HepG2 (cell line): ENCODE data around the gene WTAP. TPM values are rescaled to one million over a fixed set of nuclear protein-coding genes. Genes with fewer than 3 reads are reported as not detected.

Experiments
- CAMTA2 ChIP-seq: sonication (generic); formaldehyde crosslinking; IDR thresholded peaks from 2 replicates; pipeline ENCODE4 v1.4.0; 2020; ENCODE audit warnings: mild to moderate bottlenecking, missing genetic modification reagents, borderline replicate concordance
- CBFB ChIP-seq: sonication (generic); formaldehyde crosslinking; IDR thresholded peaks from 2 replicates; pipeline ENCODE4 v1.4.0; 2020; ENCODE audit warnings: missing genetic modification reagents
- CREM ChIP-seq, 2 experiments: sonication (generic) in 1 of 2; formaldehyde crosslinking in 1 of 2; IDR thresholded peaks; 2 replicates each; pipeline versions ENCODE4 v1.4.0 to v1.6.1; 2016 to 2020; ENCODE audit warnings: antibody characterized with exemption in 1 of 2, mild to moderate bottlenecking in 1 of 2, missing genetic modification reagents in 1 of 2
- DR1 ChIP-seq: sonication (generic); formaldehyde crosslinking; IDR thresholded peaks from 2 replicates; pipeline ENCODE4 v1.8.0; 2021; ENCODE audit warnings: mild to moderate bottlenecking, missing genetic modification reagents, inconsistent platforms
- ETV6 ChIP-seq: sonication (generic); formaldehyde crosslinking; conservative IDR thresholded peaks from 2 replicates; pipeline ENCODE4 v1.4.0; 2020; ENCODE audit warnings: missing genetic modification reagents
- IKZF4 ChIP-seq: sonication (generic); formaldehyde crosslinking; IDR thresholded peaks from 2 replicates; pipeline ENCODE4 v1.5.1; 2020; ENCODE audit warnings: borderline replicate concordance, mild to moderate bottlenecking, low read depth, missing genetic modification reagents; ENCODE audit errors: not compliant biosample characterization
- MED1 ChIP-seq: sonication (generic); formaldehyde crosslinking; IDR thresholded peaks from 2 replicates; pipeline ENCODE4 v1.4.0; 2020; ENCODE audit warnings: missing genetic modification reagents
- TOE1 ChIP-seq: sonication (generic); formaldehyde crosslinking; IDR thresholded peaks from 2 replicates; pipeline ENCODE4 v1.4.0; 2020; ENCODE audit warnings: mild to moderate bottlenecking, missing genetic modification reagents
- ZBTB21 ChIP-seq: sonication (generic); formaldehyde crosslinking; IDR thresholded peaks from 2 replicates; pipeline ENCODE4 v1.4.0; 2020; ENCODE audit warnings: missing genetic modification reagents
- ZFP41 ChIP-seq: sonication (generic); formaldehyde crosslinking; IDR thresholded peaks from 2 replicates; pipeline ENCODE4 v1.4.0; 2020; ENCODE audit warnings: mild to moderate bottlenecking, missing genetic modification reagents, borderline replicate concordance
- ZNF549 ChIP-seq: sonication (generic); formaldehyde crosslinking; IDR thresholded peaks from 2 replicates; pipeline ENCODE4 v1.5.0; 2020; ENCODE audit warnings: missing genetic modification reagents
- polyA plus RNA-seq, 8 experiments: library from polyadenylated mRNA; depleted of rRNA in 3 of 8; stranded (reverse) in 7 of 8; unstranded in 1 of 8; fragments of >200 nt; fragmentation: Illumina TruSeq in 4 of 8; extraction: Trizol in 4 of 8; gene quantifications; 2 replicates each; pipeline versions ENCODE4 v1.2.1 to v1.2.3, GENCODE V29; 2011 to 2016; ENCODE audit warnings: low read depth in 4 of 8, missing spikeins in 1 of 8, mixed read lengths in 1 of 8; ENCODE audit not compliant: insufficient read depth in 1 of 8
- total RNA-seq, 5 experiments: library from RNA; depleted of rRNA; stranded (reverse); fragments of >200 nt; fragmentation: Illumina TruSeq; extraction: Trizol; gene quantifications; 2 replicates each; pipeline ENCODE4 v1.2.3, GENCODE V29; 2016; ENCODE audit warnings: low read depth in 1 of 5
- TF ChIP-seq, protein P1 (sequence below), 2 experiments: sonication (generic) in 1 of 2; formaldehyde crosslinking in 1 of 2; IDR thresholded peaks; 2 replicates each; pipeline versions ENCODE4 v1.4.0 to v1.6.1; 2018 to 2020; ENCODE audit warnings: missing genetic modification reagents in 2 of 2, borderline replicate concordance in 1 of 2, low read depth in 1 of 2, mild to moderate bottlenecking in 1 of 2, missing biosample characterization in 1 of 2
- TF ChIP-seq, protein P2 (sequence below): sonication (generic); formaldehyde crosslinking; IDR thresholded peaks from 2 replicates; pipeline ENCODE4 v1.4.0; 2020; ENCODE audit warnings: missing genetic modification reagents
- TF ChIP-seq, protein P3 (sequence below): sonication (generic); formaldehyde crosslinking; IDR thresholded peaks from 2 replicates; pipeline ENCODE4 v1.5.0; 2020; ENCODE audit warnings: mild to moderate bottlenecking, missing genetic modification reagents, moderate library complexity
- TF ChIP-seq, protein P4 (sequence below): sonication (generic); formaldehyde crosslinking; IDR thresholded peaks from 2 replicates; pipeline ENCODE4 v1.4.0; 2020; ENCODE audit warnings: missing genetic modification reagents, borderline replicate concordance

The WTAP gene
- total and polyA plus RNA-seq, 2 of the 13 experiments (the other 11 are each of a cell fraction or from before 2014, with no cell fraction given) = 31.6 to 167 TPM

DNA sequence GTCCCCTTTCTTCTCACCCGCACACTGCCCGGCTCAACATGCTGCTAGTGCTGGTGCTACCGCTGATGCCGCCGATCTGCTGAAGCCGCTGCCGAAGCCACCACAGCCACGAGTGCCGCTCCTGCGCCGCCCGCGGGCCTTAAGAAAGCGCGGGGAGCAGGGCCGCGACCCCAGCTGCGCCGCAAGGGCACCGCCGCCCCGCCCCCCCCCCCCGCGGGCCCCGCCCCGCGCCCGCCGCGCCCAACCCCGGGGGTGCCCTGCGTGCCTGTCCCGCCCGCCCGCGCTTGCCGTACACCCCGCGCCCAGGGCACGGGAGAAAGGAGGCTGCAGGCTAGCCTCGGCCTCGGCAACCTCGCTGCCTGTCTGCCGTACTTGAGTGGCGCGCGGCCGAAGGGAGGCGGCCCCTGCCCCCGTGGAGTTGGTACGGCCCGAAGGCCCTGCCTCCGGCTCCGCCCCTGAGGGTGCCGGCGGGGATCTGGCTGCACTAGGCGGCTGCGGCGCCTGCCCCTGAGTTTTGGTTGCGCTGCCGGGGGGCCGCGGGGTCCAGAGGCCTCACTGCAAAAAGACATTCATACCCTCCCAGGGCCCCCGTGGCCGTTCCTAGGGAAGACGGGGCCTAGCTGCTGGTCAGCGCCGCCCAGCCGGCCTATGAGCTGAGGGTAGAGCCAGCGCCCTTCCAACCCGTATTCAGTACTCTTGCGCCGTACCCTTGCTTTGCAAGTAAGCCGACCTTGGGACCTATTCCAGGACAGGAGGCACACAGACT lies 34.0 kb upstream of the WTAP start, which contains the start of gene SOD2 (continued):
- TF ChIP-seq, protein P1, sequence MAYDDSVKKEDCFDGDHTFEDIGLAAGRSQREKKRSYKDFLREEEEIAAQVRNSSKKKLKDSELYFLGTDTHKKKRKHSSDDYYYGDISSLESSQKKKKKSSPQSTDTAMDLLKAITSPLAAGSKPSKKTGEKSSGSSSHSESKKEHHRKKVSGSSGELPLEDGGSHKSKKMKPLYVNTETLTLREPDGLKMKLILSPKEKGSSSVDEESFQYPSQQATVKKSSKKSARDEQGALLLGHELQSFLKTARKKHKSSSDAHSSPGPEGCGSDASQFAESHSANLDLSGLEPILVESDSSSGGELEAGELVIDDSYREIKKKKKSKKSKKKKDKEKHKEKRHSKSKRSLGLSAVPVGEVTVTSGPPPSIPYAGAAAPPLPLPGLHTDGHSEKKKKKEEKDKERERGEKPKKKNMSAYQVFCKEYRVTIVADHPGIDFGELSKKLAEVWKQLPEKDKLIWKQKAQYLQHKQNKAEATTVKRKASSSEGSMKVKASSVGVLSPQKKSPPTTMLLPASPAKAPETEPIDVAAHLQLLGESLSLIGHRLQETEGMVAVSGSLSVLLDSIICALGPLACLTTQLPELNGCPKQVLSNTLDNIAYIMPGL (CRISPR knock-in tag; IDR thresholded peaks at IDR 0.05; ENCODE audit: borderline replicate concordance in 1 of 2, low read depth in 1 of 2) = peak; percentile 74; a peak in 3 of 4 replicates
- TF ChIP-seq IKZF4 (CRISPR knock-in tag) (peak; percentile 89), ZNF549 (CRISPR knock-in tag) (peak; percentile 27; the same call in 1 of the 2 replicates), CREM (IDR thresholded peaks at IDR 0.05) (no peak), CREM (CRISPR knock-in tag; IDR thresholded peaks at IDR 0.05) (no peak), CBFB (CRISPR knock-in tag) (peak; percentile 64), ZBTB21 (CRISPR knock-in tag) (no peak; the same call in 1 of the 2 replicates), TOE1 (CRISPR knock-in tag) (peak; percentile 41; the same call in 1 of the 2 replicates), MED1 (CRISPR knock-in tag) (peak; percentile 76), ZFP41 (CRISPR knock-in tag) (no peak), ETV6 (CRISPR knock-in tag) (peak; percentile 81; the same call in 1 of the 2 replicates), CAMTA2 (CRISPR knock-in tag) (peak; percentile 50), DR1 (CRISPR knock-in tag) (peak; percentile 94)
- TF ChIP-seq, protein P2, sequence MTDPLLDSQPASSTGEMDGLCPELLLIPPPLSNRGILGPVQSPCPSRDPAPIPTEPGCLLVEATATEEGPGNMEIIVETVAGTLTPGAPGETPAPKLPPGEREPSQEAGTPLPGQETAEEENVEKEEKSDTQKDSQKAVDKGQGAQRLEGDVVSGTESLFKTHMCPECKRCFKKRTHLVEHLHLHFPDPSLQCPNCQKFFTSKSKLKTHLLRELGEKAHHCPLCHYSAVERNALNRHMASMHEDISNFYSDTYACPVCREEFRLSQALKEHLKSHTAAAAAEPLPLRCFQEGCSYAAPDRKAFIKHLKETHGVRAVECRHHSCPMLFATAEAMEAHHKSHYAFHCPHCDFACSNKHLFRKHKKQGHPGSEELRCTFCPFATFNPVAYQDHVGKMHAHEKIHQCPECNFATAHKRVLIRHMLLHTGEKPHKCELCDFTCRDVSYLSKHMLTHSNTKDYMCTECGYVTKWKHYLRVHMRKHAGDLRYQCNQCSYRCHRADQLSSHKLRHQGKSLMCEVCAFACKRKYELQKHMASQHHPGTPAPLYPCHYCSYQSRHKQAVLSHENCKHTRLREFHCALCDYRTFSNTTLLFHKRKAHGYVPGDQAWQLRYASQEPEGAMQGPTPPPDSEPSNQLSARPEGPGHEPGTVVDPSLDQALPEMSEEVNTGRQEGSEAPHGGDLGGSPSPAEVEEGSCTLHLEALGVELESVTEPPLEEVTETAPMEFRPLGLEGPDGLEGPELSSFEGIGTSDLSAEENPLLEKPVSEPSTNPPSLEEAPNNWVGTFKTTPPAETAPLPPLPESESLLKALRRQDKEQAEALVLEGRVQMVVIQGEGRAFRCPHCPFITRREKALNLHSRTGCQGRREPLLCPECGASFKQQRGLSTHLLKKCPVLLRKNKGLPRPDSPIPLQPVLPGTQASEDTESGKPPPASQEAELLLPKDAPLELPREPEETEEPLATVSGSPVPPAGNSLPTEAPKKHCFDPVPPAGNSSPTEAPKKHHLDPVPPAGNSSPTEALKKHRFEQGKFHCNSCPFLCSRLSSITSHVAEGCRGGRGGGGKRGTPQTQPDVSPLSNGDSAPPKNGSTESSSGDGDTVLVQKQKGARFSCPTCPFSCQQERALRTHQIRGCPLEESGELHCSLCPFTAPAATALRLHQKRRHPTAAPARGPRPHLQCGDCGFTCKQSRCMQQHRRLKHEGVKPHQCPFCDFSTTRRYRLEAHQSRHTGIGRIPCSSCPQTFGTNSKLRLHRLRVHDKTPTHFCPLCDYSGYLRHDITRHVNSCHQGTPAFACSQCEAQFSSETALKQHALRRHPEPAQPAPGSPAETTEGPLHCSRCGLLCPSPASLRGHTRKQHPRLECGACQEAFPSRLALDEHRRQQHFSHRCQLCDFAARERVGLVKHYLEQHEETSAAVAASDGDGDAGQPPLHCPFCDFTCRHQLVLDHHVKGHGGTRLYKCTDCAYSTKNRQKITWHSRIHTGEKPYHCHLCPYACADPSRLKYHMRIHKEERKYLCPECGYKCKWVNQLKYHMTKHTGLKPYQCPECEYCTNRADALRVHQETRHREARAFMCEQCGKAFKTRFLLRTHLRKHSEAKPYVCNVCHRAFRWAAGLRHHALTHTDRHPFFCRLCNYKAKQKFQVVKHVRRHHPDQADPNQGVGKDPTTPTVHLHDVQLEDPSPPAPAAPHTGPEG (CRISPR knock-in tag) = peak; percentile 99
- TF ChIP-seq, protein P3, sequence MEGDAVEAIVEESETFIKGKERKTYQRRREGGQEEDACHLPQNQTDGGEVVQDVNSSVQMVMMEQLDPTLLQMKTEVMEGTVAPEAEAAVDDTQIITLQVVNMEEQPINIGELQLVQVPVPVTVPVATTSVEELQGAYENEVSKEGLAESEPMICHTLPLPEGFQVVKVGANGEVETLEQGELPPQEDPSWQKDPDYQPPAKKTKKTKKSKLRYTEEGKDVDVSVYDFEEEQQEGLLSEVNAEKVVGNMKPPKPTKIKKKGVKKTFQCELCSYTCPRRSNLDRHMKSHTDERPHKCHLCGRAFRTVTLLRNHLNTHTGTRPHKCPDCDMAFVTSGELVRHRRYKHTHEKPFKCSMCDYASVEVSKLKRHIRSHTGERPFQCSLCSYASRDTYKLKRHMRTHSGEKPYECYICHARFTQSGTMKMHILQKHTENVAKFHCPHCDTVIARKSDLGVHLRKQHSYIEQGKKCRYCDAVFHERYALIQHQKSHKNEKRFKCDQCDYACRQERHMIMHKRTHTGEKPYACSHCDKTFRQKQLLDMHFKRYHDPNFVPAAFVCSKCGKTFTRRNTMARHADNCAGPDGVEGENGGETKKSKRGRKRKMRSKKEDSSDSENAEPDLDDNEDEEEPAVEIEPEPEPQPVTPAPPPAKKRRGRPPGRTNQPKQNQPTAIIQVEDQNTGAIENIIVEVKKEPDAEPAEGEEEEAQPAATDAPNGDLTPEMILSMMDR = peak; percentile 25; the same call in 1 of the 2 replicates
- TF ChIP-seq, protein P4, sequence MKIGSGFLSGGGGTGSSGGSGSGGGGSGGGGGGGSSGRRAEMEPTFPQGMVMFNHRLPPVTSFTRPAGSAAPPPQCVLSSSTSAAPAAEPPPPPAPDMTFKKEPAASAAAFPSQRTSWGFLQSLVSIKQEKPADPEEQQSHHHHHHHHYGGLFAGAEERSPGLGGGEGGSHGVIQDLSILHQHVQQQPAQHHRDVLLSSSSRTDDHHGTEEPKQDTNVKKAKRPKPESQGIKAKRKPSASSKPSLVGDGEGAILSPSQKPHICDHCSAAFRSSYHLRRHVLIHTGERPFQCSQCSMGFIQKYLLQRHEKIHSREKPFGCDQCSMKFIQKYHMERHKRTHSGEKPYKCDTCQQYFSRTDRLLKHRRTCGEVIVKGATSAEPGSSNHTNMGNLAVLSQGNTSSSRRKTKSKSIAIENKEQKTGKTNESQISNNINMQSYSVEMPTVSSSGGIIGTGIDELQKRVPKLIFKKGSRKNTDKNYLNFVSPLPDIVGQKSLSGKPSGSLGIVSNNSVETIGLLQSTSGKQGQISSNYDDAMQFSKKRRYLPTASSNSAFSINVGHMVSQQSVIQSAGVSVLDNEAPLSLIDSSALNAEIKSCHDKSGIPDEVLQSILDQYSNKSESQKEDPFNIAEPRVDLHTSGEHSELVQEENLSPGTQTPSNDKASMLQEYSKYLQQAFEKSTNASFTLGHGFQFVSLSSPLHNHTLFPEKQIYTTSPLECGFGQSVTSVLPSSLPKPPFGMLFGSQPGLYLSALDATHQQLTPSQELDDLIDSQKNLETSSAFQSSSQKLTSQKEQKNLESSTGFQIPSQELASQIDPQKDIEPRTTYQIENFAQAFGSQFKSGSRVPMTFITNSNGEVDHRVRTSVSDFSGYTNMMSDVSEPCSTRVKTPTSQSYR = peak; percentile 62
